H1 (cell line): ENCODE results near the gene ST6GALNAC4. TPM values are rescaled to one million over a fixed set of nuclear protein-coding genes. Genes with fewer than 3 reads are reported as not detected.
A peak's percentile ranks its signal among the peaks of the same experiment; 100 is the strongest.

Source experiments
- CTCF ChIA-PET: fragments of 300-600 bp; sonication (Branson Sonifier 250); formaldehyde crosslinking; loops from one replicate; lab custom pipeline; 2021; ENCODE audit not compliant: partially characterized antibody; lab: Charles Lee
- POLR2A ChIA-PET: fragments of 300-600 bp; sonication (Branson Sonifier 250); formaldehyde crosslinking; loops from one replicate; lab custom pipeline; 2021; ENCODE audit warnings: inconsistent platforms; ENCODE audit not compliant: partially characterized antibody; lab: Charles Lee
- DNase-seq, 2 experiments: peaks; one replicate each; pipeline versions ENCODE4 v3.0.0 to v3.0.0-alpha.2; 2010 to 2022; ENCODE audit warnings: low spot score in 2 of 2, low read depth in 1 of 2, mixed read lengths in 1 of 2
- FAIRE-seq: peaks from 2 replicates; lab custom pipeline; 2011; peaks lifted over from hg19 to GRCh38; lab: Jason Lieb, UNC
- H2AFZ ChIP-seq: 2 replicates; pipeline ENCODE4 v1.8.1; 2012; ENCODE audit warnings: low read length, inconsistent platforms
- H2AK5ac ChIP-seq: 2 replicates; pipeline ENCODE4 v1.6.1; 2013; ENCODE audit warnings: low read depth, low read length
- H2BK120ac ChIP-seq: replicated peaks from 2 replicates; pipeline ENCODE3; 2013; ENCODE audit warnings: low read depth, low read length, inconsistent platforms
- H2BK12ac ChIP-seq: 2 replicates; pipeline ENCODE4 v1.6.1; 2013; ENCODE audit warnings: low read depth, low read length
- H2BK15ac ChIP-seq: 2 replicates; pipeline ENCODE4 v1.6.1; 2013; ENCODE audit warnings: low read length
- H2BK20ac ChIP-seq: 2 replicates; pipeline ENCODE4 v1.6.1; 2013; ENCODE audit warnings: low read length
- H2BK5ac ChIP-seq: 2 replicates; pipeline ENCODE4 v1.6.1; 2013; ENCODE audit warnings: low read depth, low read length
- H3K14ac ChIP-seq: 2 replicates; pipeline ENCODE4 v1.6.1; 2013; ENCODE audit warnings: inconsistent platforms; ENCODE audit not compliant: insufficient read length
- H3K18ac ChIP-seq: 2 replicates; pipeline ENCODE4 v1.6.1; 2013; ENCODE audit warnings: low read length; ENCODE audit errors: extremely low read depth
- H3K23ac ChIP-seq: 2 replicates; pipeline ENCODE4 v1.6.1; 2013; ENCODE audit warnings: inconsistent platforms; ENCODE audit not compliant: insufficient read length
- H3K23me2 ChIP-seq: 2 replicates; pipeline ENCODE4 v1.6.1; 2013; ENCODE audit warnings: low read depth, low read length
- H3K27ac ChIP-seq: 2 replicates; pipeline ENCODE4 v1.6.1; 2011; ENCODE audit warnings: low read depth, low read length, inconsistent platforms
- H3K27me3 ChIP-seq, 4 experiments: replicated peaks in 1 of 4; 1 replicate in 1 of 4; 2 replicates in 3 of 4; pipeline versions ENCODE4 v1.6.1 to v1.8.1; 2011 to 2013; ENCODE audit warnings: low read length in 3 of 4, mild to moderate bottlenecking in 3 of 4, inconsistent platforms in 2 of 4, mixed read lengths in 2 of 4, moderate library complexity in 1 of 4; ENCODE audit not compliant: control insufficient read depth in 3 of 4, insufficient read depth in 3 of 4; ENCODE audit errors: extremely low read depth in 1 of 4
- H3K36me3 ChIP-seq, 4 experiments: 2 replicates each; pipeline versions ENCODE4 v1.6.1 to v1.8.1; 2011 to 2013; ENCODE audit warnings: mild to moderate bottlenecking in 4 of 4, low read length in 3 of 4, moderate library complexity in 2 of 4, control low read depth in 1 of 4, inconsistent platforms in 1 of 4; ENCODE audit not compliant: insufficient read depth in 4 of 4, control insufficient read depth in 2 of 4
- H3K4ac ChIP-seq: replicated peaks from 2 replicates; pipeline ENCODE3; 2013; ENCODE audit warnings: low read length, low read depth, mixed read lengths, inconsistent platforms; ENCODE audit not compliant: insufficient read length
- H3K4me1 ChIP-seq, 4 experiments: replicated peaks in 1 of 4; 1 replicate in 1 of 4; 2 replicates in 3 of 4; pipeline versions ENCODE4 v1.6.1 to v1.8.1; 2011 to 2013; ENCODE audit warnings: low read length in 3 of 4, inconsistent platforms in 2 of 4, mixed read lengths in 1 of 4; ENCODE audit not compliant: insufficient read depth in 4 of 4, control insufficient read depth in 3 of 4
- H3K4me2 ChIP-seq, 2 experiments: 2 replicates each; pipeline versions ENCODE4 v1.6.1 to v1.8.1; 2011 to 2013; ENCODE audit warnings: low read depth in 2 of 2, low read length in 2 of 2, control low read depth in 1 of 2, inconsistent platforms in 1 of 2, mild to moderate bottlenecking in 1 of 2; ENCODE audit not compliant: insufficient read depth in 1 of 2
- H3K4me3 ChIP-seq, 4 experiments: fragments of 200-600, 300-600 bp in 1 of 4; sonication (generic), shearing (Covaris generic), sonication (Bioruptor Twin) in 1 of 4; 2 replicates each; pipeline versions ENCODE4 v1.5.1 to v1.8.1; 2011 to 2016; ENCODE audit warnings: low read length in 4 of 4, low read depth in 3 of 4, control low read depth in 2 of 4, inconsistent platforms in 2 of 4, mild to moderate bottlenecking in 2 of 4, mixed read lengths in 1 of 4, moderate library complexity in 1 of 4; ENCODE audit not compliant: insufficient read depth in 2 of 4; ENCODE audit errors: extremely low read depth in 1 of 4
- H3K56ac ChIP-seq: replicated peaks from 2 replicates; pipeline ENCODE3; 2013; ENCODE audit warnings: low read depth, mild to moderate bottlenecking, mixed read lengths, low read length, inconsistent platforms; ENCODE audit not compliant: insufficient read length
- H3K79me1 ChIP-seq: 2 replicates; pipeline ENCODE4 v1.6.1; 2013; ENCODE audit warnings: low read depth, low read length, control low read depth
- H3K79me2 ChIP-seq, 2 experiments: 2 replicates each; pipeline versions ENCODE4 v1.6.1 to v1.8.1; 2012 to 2013; ENCODE audit warnings: low read length in 2 of 2, mild to moderate bottlenecking in 2 of 2, inconsistent platforms in 1 of 2; ENCODE audit not compliant: insufficient read depth in 2 of 2, control insufficient read depth in 1 of 2
- H3K9ac ChIP-seq, 4 experiments: replicated peaks in 1 of 4; 1 replicate in 1 of 4; 2 replicates in 3 of 4; pipeline versions ENCODE4 v1.6.1 to v1.8.1; 2011 to 2013; ENCODE audit warnings: low read depth in 3 of 4, low read length in 3 of 4, control low read depth in 2 of 4, mild to moderate bottlenecking in 2 of 4, moderate library complexity in 2 of 4, inconsistent platforms in 1 of 4; ENCODE audit errors: extremely low read depth in 1 of 4
- H3K9me3 ChIP-seq, 2 experiments: 2 replicates each; pipeline versions ENCODE4 v1.6.1 to v1.8.1; 2012 to 2013; ENCODE audit warnings: mild to moderate bottlenecking in 2 of 2, moderate library complexity in 2 of 2, control low read depth in 1 of 2, inconsistent platforms in 1 of 2, low read depth in 1 of 2, low read length in 1 of 2, mixed read lengths in 1 of 2; ENCODE audit not compliant: insufficient read depth in 2 of 2
- H4K20me1 ChIP-seq, 2 experiments: replicated peaks in 1 of 2; 2 replicates each; pipeline versions ENCODE3 to v1.8.1; 2011 to 2013; ENCODE audit warnings: inconsistent platforms in 2 of 2, low read length in 2 of 2, mild to moderate bottlenecking in 1 of 2; ENCODE audit not compliant: insufficient read depth in 2 of 2, control insufficient read depth in 1 of 2
- H4K5ac ChIP-seq: 2 replicates; pipeline ENCODE4 v1.6.1; 2013; ENCODE audit warnings: low read length, low read depth, mixed read lengths, inconsistent platforms; ENCODE audit not compliant: insufficient read length
- H4K8ac ChIP-seq: 2 replicates; pipeline ENCODE4 v1.8.0; 2013; ENCODE audit warnings: mild to moderate bottlenecking, moderate library complexity, low read length, inconsistent platforms; ENCODE audit not compliant: insufficient read depth; ENCODE audit errors: extremely low read depth
- H4K91ac ChIP-seq: replicated peaks from 2 replicates; pipeline ENCODE3; 2013; ENCODE audit warnings: low read length, mixed read lengths, inconsistent platforms; ENCODE audit not compliant: insufficient read length
- BACH1 ChIP-seq: IDR thresholded peaks from 2 replicates; pipeline ENCODE4 v1.6.1; 2012; ENCODE audit warnings: low read length, improper control_type of control experiment
- POLR2A ChIP-seq, 2 experiments: IDR thresholded peaks; 1 replicate in 1 of 2; 2 replicates in 1 of 2; pipeline ENCODE4 v1.6.1; 2011; ENCODE audit warnings: low read depth in 2 of 2, low read length in 2 of 2, mild to moderate bottlenecking in 2 of 2; ENCODE audit errors: control extremely low read depth in 1 of 2
- WGBS, 2 experiments: shearing (Covaris generic) in 1 of 2; methylation state at CpG; one replicate each; pipeline versions ENCODE4 v1.1.6 to v1.1.7; 2013 to 2015; ENCODE audit warnings: low lambda C conversion rate in 2 of 2, mixed read lengths in 2 of 2, inconsistent platforms in 1 of 2, low coverage in 1 of 2, missing lambda C conversion rate in 1 of 2; ENCODE audit not compliant: insufficient replicate concordance in 2 of 2, insufficient coverage in 1 of 2, insufficient read length in 1 of 2; ENCODE audit errors: extremely low coverage in 1 of 2, missing lambda C conversion rate in 1 of 2; 5-methylcytosine and 5-hydroxymethylcytosine counted together
- polyA plus RNA-seq, 7 experiments: library from polyadenylated mRNA; depleted of rRNA in 3 of 7; stranded (reverse) in 5 of 7; unstranded in 2 of 7; fragments of >200 nt in 5 of 7; fragments of 200-250 nt in 2 of 7; gene quantifications; 1 replicate in 5 of 7; 2 replicates in 1 of 7; 4 replicates in 1 of 7; pipeline versions ENCODE4 v1.2.1 to v1.2.3, GENCODE V29; 2011 to 2013; ENCODE audit warnings: missing spikeins in 2 of 7, mixed read lengths in 2 of 7
- total RNA-seq: library from RNA; stranded (reverse); fragmentation: NEBNext Ultra II Directional; extraction: Animal tissue kit (Norgen Biotek cat#: 25700); gene quantifications from 2 replicates; pipeline ENCODE4 v1.2.1, GENCODE V29; 2021

Gene ST6GALNAC4
- total and polyA plus RNA-seq, 2 of the 8 experiments (the other 6 are each of a cell fraction or from before 2014, with no cell fraction given) = 21.8 to 34.1 TPM

DNA sequence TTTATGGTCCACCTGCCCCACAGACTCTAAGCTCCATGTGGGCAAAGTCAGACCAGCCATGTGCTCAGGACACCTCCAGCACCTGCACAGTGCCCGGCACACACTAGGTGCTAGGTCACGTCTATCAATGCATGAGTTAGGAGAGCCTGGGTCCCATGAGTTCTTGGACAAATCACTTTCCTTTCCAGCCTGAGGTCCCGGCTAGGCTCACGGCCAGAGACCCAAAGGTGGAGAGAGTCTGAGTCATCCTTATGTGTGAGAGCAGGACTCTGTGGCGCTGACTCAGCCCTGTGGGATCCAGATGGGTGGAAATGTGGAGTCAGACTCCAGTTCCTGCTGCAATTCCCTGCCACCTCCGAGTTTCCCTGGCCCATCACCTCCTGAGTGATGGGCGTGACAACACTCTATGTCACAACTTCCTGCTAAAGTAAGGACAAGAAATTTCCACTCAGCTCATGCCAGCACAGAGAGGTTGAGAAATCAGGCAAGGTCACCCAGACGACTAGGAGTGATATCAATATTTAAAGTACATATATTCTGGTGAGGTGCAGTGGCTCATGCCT is 2.5 kb upstream of the ST6GALNAC4 start:
- Histone ChIP-seq H3K36me3 (no peaks in the 10 kb centered on the region), H4K20me1 (peaks cover 0 to 3% of the 10 kb centered on the region in 2 experiments), H3K27me3 (peaks cover 0 to 14% (median 10%) of the 10 kb centered on the region in 4 experiments; a peak in 5 of 7 replicates), H3K9ac (no peak overlapping the region), H2BK5ac (no peak overlapping the region), H3K23ac (no peak overlapping the region), H3K79me2 (no peaks in the 10 kb centered on the region), H4K91ac (no peak overlapping the region), H4K8ac (peak overlapping the region; percentile 31; the same call in 1 of the 2 replicates), H3K56ac (no peak overlapping the region), H3K14ac (no peak overlapping the region), H3K27ac (no peak overlapping the region), H3K23me2 (peaks cover 5% of the 10 kb centered on the region), H4K5ac (no peak overlapping the region), H3K4me1 (peaks cover 4 to 8% (median 7%) of the 10 kb centered on the region in 4 experiments), H2AK5ac (no peak overlapping the region), H2BK15ac (no peak overlapping the region)
- DNase-seq = no peak
- 0 out of 2 replicates have a peak, but pooled peaks have one; percentile 33 for TF ChIP-seq BACH1
- no peak for TF ChIP-seq POLR2A (IDR thresholded peaks at IDR 0.05; ENCODE audit: control extremely low read depth in 1 of 2, low read depth in 2 of 2, low read length in 2 of 2)
- TF ChIP-seq, all 59 proteins: peak for 1
- no peaks in the 10 kb centered on the region for H3K9me3 ChIP-seq
- WGBS, 2 experiments = 89% methylated on average over 8 of the region's 8 CpGs; no CpG with 5 or more reads in 1 of the 2 experiments
- H3K18ac ChIP-seq = no peak overlapping the region
- no peak overlapping the region for H2AFZ ChIP-seq
- H2BK20ac ChIP-seq = no peak overlapping the region
- no peak overlapping the region for H3K4me2 ChIP-seq
- ChIA-PET POLR2A (interaction anchor here (0.6 to 1.5 kb wide), 8 partner anchors 9 to 214 kb away, joined by 3 to 5 read pairs (median 3); no protein-coding TSS in a partner anchor), CTCF (interaction anchor here (0.7 to 6.7 kb wide), 19 partner anchors 9 to 1362 kb away, joined by 3 to 114 read pairs (median 4); partner anchors contain the start of gene TOR2A)
- no peak overlapping the region for H3K4me3 ChIP-seq
- H3K79me1 ChIP-seq = no peaks in the 10 kb centered on the region
- no peak overlapping the region for H2BK12ac ChIP-seq
- no peak overlapping the region for H2BK120ac ChIP-seq
- H3K4ac ChIP-seq = no peak overlapping the region
- no peak for FAIRE-seq
